Measurements from ENCODE around the gene GBX1.

Gene GBX1

DNA sequence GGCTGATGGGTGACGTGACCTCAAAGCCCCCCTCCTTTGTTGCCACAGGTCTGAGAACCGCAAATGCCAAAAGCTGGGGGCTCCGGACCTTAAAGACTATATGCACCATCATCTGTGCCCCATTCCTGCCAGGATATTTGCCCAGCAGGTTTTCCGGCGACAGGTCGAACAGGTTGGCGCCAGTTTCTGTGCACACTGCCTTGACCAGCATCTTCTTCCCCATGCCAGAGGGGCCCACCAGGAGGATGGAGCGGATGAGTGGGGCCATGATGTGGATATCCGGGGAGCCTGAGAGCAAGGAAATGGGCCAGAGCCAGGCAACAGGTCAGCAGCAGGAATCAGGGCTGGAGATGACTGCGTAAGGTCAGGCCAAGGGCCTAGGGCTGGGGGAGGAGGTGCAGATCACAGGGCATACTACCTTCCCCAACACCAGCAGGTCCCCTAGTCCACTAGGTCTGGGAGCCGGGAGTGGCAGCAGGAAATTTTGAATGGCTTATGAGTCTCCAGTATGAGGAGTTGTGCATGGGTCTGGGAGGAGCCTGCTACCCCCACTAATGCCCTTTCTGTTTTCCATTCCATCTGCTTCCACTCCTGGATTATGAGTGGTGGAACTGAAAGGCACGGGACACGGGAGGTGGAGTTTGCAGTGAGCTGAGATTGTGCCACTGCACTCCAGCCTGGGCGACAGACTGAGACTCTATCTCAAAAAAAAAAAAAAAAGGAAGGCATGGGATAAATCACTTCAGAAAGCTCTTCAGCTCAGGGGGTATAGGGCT, 25.9 kb upstream of the GBX1 start:
- DNase-seq, result no peak

DNA sequence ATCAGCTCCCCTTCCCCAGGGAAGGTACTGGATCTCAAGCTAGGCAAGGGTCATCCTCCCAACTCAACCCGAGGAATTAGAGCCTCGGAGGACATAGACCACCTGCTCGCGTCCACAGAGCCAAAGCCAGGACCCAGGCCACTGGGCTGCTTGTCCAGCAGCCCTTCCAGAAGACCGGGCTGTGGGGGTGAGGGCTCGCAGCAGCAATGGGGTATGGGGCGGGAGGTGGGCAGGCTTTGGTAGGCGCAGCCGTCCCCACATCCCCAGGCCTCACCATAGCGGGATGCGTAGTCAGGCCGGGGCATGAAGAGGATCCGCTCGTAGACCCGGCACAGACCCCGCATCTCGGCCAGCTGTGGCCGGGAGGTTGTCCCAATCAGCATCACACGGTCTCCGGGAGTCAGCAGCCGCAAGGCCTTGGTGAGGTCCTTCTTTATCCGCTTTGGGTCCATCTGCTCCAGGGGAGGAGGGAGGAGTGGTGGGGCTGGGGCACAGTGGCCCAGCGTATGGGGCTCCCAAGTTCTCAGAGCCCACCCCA, 24.6 kb upstream of the GBX1 start:
- no peak for DNase-seq

DNA sequence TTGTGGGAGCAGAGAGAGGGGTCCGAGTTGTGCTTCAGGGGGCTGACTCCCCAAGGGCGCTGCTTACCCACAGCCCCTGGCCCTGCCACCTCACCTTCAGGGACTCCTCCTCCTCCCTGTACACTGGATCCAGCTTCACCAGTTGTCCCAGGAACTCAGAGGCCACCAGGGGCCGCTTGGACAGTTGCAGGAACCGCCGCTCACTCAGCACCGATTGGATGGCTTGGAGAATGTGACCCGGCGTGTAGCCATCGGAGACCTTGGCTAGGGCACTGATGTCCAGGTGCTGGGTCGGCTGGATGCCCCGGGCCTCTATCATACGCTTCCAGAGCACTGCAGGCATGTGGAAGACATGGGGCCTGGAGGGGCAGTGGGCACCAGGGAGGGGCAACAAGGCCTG, 24.1 kb upstream of the GBX1 start:
- DNase-seq, result no peak

DNA sequence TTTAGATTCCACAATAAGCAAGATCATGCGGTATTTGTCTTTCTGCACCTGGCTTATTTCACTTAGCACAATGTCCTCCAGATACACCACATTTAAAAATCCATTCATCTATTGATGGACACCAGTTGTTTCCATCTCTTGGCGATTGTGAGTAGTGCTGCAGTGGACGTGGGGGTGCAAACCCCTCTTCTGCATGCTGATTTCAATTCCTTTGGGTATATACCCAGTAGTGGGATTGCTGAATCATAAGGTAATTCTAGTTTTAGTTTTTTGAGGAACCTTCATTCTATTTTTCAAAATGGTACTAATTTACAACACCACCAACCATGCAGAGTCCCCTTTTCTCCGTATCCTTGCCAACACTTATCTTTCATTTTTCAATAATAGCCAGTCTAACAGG, 21.5 kb upstream of the GBX1 start:
- DNase-seq, result no peak

DNA sequence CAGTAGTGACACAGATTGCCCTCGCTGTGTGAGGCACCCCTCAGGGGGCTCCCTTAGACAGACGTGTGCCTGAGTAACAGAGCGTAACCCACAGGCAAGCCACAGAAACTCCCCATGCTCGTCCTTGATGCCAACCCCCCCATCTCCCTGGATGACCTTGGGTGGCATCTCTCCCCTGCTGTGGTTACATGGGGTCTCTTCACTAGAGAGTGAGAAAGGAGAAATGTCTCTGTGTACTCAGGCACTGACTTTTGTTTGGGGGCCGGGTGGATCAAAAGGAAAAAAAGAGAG, 20.7 kb upstream of the GBX1 start:
- no peak for DNase-seq

DNA sequence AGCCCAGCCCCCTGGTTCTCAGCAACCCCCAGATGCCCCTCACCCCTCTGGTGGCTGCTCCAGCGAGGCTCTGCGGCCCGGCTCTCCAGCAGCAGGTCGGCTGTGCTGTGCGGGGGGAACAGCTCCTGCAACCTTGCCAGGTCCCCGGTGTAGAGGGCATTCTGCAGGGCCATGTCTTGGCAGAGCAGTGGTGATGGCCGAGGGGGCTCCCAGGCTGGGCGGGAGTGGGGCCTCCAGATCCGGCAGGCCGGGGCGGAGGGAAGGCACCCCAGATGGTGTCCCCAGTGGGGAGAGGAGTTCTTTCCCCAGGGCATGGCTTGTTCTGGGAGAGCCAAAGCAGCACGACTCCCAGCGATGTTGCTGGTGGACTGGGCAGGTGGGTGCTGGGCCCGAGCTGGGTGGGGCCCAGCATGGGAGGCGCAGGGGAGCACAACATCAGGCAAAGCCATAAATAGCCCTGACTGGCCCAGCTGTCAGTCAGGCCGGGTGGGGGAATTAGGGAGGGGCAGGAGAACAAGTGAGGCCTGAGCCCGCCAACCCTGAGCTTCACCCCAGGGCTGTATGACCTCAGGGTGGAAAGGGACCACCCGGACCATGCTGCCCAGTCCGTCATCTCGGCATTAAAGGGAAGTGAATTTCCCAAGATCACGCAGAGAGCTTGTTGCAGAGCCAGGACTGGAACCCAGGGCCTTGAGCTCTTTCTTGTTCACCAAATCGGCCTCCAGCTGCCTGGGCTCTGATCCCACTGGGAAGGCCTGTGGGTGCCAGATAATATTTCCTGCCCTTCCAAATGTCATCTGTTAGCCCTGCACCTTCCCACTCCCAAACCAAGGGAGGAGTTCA, 20.1 kb upstream of the GBX1 start:
- DNase-seq, result no peak

DNA sequence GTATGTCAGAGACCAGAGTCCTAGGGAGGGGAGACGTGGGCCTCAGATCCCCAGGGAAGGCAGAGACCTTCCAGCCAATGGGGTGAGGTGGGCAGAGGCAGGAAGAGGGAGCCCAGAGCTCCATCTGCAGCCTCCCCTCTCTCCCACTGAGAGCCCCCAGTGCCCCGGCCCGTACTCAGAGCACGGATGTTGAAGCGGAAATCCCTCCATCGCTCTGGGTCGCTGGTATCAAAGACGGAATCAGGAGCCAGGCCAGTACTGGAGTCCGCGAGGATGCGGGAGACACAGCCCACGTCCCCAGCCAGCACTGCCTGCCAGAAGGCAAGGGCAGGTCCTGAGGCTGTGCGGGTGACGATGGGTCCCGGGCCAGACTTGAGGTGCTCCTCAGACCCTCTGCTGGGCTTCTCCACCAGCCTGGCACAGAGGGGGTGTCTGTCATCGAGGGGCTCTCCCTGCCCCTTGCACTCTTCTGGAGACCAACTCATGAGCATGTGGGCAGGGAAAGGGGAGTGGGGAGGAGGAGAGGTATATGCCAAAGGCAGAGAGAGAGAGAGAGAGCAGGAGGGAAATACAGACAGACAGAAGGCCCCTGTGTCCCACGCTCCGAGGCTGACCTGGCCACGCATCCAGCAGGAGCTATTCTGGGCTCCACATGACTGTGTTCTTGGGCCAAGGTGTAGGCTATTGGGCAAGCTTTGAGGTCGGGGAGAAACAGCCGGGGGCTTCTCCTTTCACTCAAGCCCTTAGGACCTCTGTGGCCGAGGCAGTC, 19.3 kb upstream of the GBX1 start, which contains the start of gene ASB10:
Gene ASB10, minus strand, starts transcription at position 611 of the 769 bp plus-strand sequence. Its CDS starts 120 bp downstream, at position 491.
- no peak for DNase-seq

DNA sequence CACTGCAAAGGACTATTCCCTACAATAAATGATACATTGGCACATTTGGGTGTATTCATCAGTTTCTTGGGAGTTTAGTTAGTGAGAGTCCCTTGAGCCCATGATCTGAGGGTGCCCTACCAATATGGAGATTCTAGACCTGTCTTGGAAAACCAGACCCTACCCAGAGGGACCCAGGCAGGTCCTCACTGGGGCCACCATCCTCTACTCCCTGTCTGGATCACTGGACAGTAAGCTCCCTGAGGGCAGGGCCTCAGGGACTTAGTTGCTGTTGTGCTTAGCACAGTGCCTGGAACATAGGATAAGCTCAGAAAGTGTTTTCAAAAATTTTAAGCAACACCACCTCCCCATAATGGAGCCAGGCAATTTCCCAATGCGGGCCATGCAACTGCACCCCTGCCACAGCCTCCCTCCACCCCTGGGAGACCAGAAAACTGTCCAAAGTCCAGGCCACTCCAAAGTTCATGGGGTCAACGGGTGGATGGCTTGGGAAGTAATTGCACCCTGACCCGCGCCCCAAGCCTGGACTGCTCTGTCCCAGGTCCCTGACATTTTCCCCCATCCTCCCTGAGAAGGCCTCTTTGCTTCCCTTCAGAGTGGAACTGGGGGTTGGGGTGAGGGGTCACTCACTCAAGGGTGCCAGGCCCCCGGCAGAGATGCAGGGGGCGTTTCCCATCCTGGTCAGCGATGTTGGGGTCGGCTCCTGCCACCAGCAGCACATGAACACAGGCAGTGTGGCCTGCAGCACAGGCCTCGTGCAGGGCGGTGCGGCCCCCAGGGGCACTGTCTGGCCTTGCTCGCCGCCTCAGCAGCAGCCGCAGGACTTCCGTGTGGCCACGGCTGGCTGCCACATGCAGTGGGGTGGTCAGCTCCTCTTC, 18.5 kb upstream of the GBX1 start:
- no peak for DNase-seq

DNA sequence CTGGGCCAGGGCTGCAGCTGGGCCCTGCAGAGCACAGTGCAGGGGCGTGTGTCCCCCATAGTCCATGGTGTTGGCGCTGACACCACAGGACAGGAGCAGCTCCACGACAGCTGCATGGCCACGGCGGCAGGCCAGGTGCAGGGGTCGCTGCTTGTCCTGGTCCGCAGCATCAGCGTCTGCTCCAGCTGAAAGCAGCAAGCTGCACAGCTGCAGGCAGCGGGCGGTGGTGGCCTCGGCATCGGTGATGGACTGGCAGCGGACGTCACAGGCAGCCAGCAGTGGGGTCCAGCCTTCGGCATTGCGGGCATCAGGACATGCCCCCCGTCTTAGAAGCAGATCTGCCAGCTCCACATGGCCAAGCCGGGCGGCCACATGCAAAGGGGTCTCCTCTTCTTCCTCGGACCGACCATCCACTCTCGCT, 13.5 kb upstream of the GBX1 start:
- no peak for DNase-seq

DNA sequence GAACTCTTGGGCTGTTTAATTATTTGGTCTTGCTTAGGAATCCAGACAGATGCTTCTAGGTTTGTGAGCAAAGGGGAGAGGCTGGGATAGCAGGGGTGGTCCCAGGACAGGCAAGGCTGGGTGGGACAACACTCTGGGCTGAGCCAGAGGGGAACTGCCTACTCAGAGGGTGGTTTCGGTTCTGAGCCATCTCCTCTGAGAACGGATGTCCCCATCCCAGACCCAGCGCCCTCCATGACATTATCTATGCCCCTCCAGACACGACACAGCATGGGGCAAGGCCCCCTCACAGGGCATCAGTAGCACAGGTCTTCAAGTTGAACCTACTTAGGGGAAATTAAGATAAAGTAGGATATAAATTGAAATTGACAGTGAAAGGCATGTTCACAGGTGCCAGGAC, 12.5 kb upstream of the GBX1 start:
- no peak for DNase-seq

DNA sequence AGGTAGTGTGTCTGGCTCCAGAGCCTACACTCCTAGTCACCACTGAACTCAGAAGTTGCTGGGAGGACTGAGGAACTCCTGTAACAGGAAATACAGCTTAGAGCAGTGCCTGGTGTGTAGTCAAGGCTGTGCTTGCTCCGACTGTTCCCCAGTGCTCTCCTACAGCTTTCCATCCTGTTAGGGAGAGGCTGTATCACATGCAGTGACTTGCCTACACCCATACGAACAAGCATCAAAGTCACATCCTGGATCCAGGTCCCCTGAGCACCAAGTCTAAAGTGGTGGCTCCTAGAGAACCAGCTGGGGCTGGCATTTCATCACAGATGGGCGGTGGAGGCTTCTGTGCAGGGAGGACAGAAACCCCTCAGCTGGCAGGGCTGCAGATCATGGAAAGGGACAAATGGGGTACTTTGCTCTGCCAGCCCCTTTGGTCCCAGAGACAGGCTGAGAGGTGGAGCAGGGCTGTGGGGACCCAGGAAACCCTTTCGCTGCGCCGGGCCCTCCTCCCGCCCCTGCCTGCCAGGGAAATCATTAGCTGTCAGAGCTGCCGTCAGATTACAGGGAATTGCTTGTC, 11.9 kb upstream of the GBX1 start:
- DNase-seq, result no peak

DNA sequence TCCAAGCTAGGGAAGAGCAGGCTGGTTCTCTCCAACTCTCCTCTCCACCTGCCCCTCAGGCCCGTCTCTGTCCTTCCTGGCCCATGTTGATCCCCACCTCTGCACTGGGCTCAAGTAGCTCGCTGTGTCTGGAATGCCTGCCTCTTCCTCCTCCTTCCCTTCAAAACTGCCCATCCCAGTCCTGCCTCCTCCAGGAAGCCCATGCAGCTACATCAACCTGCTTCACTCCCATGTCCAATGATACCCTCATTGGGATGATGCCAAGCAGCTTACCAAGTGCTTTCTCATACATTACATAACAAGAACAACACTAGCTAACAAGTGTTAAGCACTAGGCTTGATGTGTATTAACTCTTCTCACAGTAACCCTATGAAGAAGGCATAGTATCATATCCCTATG, 11.3 kb upstream of the GBX1 start:
- no peak for DNase-seq

DNA sequence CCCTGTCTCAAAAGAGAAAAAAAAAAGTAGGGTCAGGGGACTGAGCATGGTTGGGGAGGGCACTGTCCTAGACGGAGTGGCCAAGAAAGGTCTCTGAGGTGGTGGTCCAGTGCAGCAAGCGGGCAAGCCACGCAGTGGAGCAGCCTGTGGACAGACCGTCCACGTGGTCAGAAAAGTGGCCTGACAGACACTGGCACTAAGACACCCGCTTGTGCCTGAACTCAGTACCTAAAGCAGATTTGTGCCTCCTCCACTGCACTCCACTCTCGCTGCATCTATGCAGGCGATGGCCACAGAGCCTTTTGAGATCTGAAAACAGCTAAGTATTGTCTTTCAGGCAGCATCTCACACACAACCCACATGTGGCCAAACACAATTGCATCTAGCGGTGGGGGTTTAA, 10.7 kb upstream of the GBX1 start:
- no peak for DNase-seq

DNA sequence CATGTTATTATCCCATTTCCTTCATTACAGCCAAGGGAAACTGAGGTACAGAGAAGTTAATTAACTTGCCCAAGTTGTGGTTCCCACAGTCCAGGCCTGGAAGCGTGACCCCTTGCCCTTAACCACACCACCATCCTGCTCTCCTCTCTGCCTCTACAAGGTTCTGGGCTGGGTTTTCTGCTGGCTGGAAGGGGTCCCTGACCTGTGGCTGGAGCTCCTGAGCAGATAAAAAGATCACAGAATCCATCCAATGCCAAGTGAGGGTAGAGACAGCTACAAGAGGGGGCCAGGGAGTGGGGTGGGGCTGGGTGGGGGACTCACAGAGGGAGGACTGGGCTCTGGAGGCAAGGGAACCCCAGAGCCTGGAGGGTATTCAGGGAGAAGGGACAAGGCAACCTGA, 9.8 kb upstream of the GBX1 start:
- DNase-seq, result no peak

DNA sequence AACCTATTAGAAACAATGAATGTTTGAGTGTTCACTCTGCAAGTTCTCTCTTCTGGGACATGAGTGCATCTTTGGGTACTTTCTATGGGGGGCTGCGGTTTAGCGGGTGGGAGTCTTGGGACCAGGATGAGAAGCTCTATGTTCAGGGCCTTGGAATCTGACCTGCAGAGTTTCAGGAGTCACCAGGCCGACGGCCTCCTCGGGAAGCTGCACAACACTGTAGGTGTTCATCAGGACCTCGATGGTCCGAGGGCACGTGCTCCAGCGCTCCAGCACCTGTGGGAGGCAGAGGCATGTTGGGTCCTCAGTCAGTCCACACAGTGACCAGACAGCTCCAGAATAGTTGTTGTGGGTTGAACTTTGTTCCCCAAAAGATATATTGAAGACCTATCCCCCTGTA, 8.9 kb upstream of the GBX1 start:
- no peak for DNase-seq

DNA sequence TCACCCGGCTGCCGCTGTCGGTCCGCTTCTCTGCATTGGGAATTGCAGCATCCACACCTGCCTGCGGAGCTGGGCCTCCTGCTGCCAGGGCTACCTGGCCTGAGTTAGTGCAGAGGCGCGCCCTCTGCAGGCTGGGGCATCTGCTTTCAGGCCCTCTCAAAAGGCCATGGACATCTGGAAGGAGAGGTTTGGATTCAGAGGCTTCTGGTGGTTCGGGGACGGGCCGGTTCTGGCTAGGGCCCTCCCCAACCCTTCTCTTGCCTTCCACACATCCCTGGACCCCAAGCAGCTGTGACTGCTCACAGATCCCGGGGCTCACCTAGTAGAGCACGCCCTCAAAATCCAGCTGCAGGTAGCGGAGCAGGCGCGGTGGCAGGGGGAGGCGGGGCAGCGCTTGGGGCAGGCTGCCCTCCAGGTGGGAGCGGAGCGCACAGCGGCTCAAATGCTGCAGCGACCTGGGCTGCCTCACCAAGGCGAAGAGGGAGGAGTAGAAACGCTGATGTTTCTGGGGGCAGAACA, 8.4 kb upstream of the GBX1 start:
- no peak for DNase-seq

DNA sequence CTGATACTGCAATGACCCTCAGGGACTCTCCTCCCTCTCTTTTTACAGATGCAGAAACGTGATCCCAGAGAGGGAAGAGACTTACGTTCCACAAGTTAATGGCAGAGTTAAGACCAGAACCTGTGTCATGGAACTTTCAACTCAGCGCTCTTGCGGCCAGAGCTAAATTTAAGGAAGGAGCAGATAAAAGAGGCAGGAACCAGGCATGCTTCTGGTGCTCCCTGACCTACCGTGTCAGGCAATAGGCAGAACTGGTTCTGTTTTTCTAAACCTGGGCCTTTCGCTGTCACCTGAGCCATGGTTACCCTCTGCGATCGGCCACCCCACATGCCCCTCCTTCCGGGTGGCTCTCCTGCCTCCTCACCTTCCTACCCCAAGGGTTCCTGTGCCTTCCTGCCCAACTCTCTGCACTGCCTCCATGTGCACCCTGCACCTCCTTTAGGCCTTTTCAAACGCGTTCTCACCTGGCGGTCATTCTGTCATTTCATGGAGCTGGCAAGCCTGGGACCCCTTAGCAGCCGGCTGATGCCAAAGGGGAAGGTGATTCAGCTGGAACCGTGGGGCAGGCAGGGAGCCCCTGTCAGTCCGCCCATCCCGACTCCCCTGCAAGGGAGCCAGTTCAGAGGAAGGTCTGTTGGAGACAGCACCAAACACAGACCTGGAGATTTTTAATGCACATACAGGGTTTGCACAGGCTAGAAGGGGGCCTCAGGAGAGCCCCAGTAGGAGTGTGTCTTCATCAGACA, 7.7 kb upstream of the GBX1 start:
- DNase-seq, result no peak

DNA sequence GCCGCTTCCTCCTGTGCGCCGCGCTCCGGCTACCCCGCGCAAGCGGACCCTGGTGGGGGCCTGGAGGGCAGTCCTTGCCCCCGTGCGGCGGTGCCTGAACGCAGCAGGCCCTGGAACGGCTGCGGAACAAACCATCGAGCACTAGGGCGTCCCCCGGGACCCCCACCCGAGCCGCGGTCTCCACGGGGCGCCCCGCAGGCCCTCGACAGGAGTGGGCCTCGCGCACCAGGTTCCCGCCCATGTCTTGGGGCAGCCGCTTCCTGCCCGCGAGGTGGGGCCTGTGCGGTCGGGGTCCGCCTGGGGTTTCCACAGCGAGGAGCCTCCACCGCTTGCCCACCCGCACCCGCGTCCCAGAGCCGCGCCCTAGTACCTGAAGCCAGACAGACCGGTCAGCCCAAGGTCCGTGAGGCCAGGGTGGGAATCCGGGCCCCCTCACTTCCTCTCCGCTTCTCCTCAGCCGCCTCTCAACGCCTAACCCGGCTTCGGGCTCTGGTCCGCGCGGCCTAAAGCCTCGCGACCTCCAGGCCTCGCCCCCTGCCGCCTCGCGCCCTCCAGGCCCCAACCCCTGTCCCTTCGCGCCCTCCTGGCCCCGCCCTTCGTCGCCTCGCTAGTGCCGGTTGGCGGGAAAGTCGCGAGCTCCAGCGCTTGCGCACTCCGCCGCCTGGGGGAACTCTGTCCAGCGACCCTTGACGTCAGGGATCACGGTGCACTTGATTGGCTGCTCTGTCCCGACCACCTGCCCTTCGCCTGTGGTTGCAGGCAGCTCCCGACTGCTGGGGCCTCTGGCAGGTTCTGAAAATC, 7.0 kb upstream of the GBX1 start:
- DNase-seq, result peak; percentile 22

DNA sequence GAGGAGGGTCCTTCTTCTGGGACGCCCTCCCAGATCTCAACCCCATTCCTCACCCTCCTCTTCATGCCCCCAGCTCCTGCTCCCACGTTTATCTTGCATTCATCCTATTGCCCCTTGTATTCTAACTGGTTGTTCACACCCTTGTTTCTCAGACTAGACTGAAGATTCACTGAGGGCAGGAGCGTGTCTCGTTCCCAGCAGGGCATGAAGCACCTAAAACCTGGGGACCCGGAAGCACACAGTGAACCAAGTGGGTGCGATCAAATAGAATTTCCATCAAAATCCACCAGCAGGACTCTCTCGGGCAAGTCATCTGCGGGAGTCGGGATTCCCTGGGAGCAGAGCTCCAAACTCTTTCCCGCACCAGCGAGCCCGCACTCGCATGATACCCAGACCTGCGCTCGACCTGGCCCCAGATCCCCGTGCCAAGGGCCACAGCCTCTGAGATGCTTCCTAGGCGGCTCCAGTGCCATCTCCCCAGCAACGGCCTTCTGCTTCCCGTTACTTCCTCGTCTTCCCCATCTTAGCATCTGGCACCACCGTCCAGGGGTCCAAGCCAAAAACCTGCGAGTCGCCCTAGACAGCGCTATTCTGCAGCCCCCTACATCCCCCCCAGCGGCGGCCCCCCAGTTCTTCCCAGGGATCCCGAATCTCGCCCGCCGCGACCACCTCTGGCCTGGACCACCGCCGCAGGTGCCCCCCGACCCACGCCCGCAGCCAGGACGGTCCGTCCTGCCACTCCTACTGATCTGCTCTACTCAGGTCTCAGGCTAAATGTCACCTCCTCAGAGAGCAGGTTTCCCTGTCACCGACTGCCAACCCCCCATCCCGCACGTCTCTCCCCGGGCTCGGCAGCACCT, 6.1 kb upstream of the GBX1 start:
- DNase-seq, result no peak
